NCI-H524 (cell line): ENCODE results near the gene GLIPR1L2.
A peak's percentile ranks its signal among the peaks of the same experiment; 100 is the strongest.
"Not testable (repeated sequence)": the region's sequence is repeated elsewhere in the genome, so short reads cannot be mapped to it uniquely, and the experiment has no call there.

Source experiments
- DNase-seq, 2 experiments: peaks; one replicate each; lab custom pipeline; 2025; lab: John Stamatoyannopoulos, UW

The GLIPR1L2 gene

DNA sequence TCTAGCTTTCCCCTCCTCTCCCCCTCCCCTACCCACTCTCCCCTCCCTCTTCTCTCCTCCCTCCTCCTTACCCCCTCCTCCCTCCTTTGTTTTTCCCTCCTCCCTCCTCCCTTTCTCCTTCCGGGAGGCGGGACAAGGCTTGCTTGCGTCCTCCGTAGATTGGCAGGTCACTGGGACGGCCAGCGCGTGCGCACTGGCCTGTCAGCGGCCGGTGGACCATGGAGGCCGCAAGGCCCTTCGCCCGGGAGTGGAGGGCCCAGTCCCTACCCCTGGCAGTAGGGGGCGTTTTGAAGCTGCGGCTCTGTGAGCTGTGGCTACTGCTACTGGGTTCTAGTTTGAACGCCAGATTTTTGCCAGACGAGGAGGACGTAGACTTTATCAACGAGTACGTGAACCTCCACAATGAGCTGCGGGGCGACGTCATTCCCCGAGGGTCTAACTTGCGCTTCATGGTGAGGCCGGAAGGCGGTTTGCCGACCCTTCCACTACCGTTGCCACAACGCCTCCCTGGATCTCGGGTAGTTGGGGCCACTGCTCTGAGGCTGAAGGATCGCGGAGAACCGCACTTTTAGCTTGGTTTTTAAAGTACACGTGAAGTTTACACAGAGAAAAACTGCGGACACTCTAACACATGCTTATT lies at the start of gene GLIPR1L2:
GLIPR1L2 (plus strand) TSS at position 191 of the 640 bp plus-strand sequence; CDS start at position 219, 28 bp downstream.
- DNase-seq: peak; percentile 88 to 92

- DNase-seq: no peak
Observed at GRCh38 chr12:75341873-75342272, 49.0 kb upstream of the GLIPR1L2 start.

- DNase-seq: no peak
Observed at GRCh38 chr12:75345531-75345930, 45.4 kb upstream of the GLIPR1L2 start.

GRCh38 chr12:75346215-75346614 lies 44.7 kb upstream of the GLIPR1L2 start:
- DNase-seq: not testable (repeated sequence)

- no peak for DNase-seq
Observed at GRCh38 chr12:75349946-75350345, 40.9 kb upstream of the GLIPR1L2 start.

DNA sequence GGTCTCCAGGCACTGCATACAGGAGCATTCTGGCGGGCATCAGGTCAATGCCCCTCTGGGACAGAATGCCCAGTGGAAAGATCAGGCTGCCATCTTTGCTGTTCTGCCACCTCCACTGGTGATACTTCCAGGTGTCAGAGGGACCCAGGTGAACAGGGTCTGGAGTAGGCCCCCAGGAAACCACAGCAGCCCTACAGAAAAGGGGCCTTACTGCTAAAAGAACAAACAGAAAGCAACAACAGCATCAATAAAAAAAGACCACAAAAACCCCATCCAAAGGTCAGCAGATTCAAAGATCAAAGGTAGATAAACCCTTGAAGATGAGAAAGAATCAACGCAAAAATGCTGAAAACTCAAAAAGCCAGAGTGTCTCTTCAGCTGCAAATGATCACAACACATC lies 40.5 kb upstream of the GLIPR1L2 start:
- no peak for DNase-seq

DNA sequence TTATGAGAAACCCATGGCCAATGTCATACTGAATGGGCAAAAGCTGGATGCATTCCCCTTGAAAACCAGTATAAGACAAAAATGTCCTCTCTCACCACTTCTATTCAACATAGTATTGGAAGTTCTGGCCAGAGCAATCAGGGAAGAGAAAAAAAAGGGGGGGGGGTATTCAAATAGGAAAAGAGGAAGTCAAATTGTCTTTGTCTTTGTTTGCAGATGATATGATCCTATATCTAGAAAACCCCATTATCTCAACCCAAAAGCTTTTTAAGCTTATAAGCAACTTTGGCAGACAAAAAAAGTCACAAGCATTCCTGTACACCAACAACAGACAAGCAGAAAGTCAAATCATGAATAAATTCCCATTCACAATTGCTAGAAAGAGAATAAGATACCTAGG lies 36.9 kb upstream of the GLIPR1L2 start:
- DNase-seq: no peak

DNA sequence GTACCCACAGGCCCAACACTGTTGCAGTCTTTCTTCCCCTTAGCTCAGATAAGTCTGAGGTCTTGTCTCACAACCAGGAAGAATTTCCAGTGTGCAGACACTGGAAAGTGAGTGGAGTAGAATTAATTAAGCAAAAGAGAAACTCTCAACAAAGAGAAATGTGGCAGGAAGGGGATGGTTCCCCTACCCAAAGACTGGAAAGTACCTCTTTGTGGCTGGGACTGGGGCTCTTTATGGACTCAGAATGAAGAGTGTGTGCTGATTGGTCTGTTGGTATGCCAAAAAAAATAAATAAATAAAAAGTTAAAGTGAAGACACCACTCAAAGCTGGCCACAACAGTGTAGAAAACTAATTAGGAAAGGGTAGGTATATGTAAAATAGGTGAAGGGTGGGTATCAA lies 30.0 kb upstream of the GLIPR1L2 start:
- no peak for DNase-seq

GRCh38 chr12:75361408-75361807 lies 29.5 kb upstream of the GLIPR1L2 start:
- DNase-seq: no peak

- peak; percentile 88 to 95 for DNase-seq
Observed at GRCh38 chr12:75364919-75365318, 26.0 kb upstream of the GLIPR1L2 start.

GRCh38 chr12:75366629-75367028 lies 24.3 kb upstream of the GLIPR1L2 start:
- no peak for DNase-seq

GRCh38 chr12:75374971-75375370 lies 15.9 kb upstream of the GLIPR1L2 start:
- DNase-seq: no peak

GRCh38 chr12:75378354-75378753 lies 12.5 kb upstream of the GLIPR1L2 start:
- DNase-seq: no peak

DNA sequence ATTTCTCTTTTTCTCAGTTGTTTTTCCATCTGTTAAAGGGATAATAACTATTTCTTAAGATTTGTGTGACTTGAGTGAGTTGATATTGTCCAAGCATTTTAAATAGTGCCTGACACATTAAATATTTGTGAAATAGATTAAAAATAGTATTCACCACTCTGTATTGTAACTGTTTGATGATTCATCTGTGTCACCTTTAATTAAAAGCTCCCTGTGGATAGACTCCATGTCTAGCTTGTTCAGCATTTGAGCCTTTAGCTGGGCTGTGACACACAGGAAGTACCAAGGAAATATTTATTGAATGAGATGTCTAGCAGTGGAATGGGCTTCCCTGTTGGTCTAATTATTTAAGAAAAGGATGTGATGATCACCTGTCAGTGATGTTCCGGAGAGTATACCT lies 1.8 kb upstream of the GLIPR1L2 start:
- DNase-seq: no peak

- no peak for DNase-seq
Observed at GRCh38 chr12:75389706-75390105, 1.2 kb upstream of the GLIPR1L2 start.

DNA sequence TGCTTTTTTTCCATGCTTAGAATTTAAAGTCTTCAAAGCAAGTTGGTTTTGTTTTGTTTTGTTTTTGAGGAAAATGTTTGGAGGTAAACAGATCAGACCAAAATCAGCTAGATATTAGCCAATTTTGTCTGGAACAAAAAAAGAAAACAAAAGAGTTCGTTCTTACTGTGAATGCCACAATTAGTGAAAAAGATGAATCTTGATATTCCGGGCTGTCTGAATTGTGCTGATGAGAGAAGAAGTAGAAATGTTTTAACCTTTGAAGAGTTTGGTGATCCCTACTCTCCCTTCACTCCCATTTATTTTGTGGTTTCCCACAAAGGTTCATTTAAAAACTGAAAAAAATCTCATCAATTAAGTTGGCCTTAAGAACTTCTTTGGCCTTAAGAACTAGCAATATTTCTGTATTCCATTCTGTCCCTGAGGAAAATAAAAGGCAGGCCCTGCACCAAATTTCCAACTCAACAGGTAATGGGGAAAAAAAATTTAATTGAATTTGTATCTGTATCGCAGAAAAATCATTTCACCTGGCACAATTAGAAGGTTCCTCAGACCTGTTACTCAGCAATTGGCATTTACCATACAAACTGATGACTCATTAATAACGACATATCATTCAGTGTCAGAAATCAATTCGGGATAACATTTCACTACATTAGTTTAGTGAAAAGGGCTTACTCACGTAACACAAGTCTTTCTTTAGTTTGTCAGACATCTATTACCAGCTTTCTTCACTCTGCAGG lies 562 bp upstream of the GLIPR1L2 start:
- DNase-seq: no peak

GRCh38 chr12:75404231-75404630 lies 13.3 kb downstream of the GLIPR1L2 start:
- DNase-seq: no peak

DNA sequence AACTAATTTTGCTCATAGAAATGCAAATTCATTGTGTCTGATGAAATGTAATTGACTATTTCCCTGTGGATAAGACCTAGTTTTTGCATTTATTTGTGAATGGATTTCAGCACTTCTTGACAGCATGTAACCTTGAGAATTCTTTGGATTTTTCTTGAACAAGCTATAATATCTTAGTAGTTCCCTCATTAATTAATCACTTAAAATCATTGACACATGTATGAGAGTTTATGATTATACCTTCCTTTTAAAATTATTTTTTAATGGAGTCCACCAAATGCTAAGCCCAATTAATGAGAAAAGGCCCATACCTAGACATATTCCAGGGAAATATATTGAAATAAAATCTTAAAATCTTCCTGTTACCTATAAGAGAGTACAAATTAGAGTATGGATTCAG lies 16.8 kb downstream of the GLIPR1L2 start:
- no peak for DNase-seq

DNA sequence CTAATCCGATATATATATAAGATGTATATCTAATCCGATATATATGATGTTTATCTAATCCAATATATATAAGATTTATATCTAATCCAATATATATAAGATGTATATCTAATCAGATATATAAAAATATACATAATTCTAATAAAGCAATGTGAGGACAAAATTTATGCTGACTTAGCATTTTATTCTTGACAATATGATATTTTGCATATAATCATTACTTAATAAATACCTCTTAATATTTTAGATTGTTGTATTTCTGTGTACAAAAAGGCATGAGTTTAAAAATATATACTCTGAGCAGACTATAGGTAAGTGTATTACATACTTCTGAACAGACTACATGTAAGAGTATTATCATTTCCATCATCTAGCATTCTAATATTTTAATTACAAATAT lies 18.9 kb downstream of the GLIPR1L2 start:
- no peak for DNase-seq

GRCh38 chr12:75414671-75415070 lies 23.8 kb downstream of the GLIPR1L2 start:
- DNase-seq: no peak

DNA sequence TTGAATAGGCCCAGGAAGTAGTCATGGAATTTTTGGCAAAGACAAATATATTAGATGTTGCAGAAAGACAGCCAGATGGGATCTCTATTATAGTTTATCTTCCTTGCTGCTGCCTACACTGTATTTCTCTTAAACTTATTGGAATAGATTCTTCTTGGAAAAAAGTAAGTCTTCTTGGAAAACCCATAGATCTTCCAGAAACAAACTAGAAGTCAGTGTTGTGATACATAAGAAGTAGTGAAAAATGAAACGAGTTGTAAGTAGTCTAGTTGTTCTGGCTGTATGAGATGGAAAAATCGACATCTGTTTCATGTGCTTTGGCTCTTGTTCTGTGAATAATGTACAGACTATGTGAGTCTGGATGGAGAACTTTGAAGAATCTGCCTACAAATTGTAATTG lies 29.0 kb downstream of the GLIPR1L2 start:
- DNase-seq: no peak

- DNase-seq: no peak
Observed at GRCh38 chr12:75427491-75427890, 36.6 kb downstream of the GLIPR1L2 start.

DNA sequence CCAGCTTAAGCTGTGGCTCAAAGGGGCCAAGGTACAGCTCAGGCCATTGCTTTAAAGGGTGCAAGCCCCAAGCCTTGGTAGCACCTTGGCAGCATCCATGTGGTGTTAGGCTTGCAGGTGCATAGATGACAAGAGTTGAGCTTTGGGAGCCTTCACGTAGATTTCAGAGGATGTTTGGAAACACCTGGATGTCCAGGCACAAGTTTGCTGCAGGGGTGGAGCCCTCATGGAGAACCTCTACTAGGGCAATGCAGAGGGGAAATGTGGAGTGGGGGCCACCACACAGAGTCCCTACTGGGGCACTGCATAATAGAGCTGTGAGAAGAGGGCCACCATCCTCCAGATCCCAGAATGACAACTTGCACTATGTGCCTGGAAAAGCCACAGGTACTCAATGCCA lies 37.9 kb downstream of the GLIPR1L2 start:
- DNase-seq: no peak

GRCh38 chr12:75432924-75433323 lies 42.0 kb downstream of the GLIPR1L2 start:
- DNase-seq: no peak
